COLO668 (cell line): ENCODE results near the gene POLD4.
A peak's percentile ranks its signal among the peaks of the same experiment; 100 is the strongest.
"Not testable (repeated sequence)": the region's sequence is repeated elsewhere in the genome, so short reads cannot be mapped to it uniquely, and the experiment has no call there.

Experiments
- DNase-seq: peaks from one replicate; lab custom pipeline; 2025; ENCODE audit not compliant: unreplicated experiment; lab: John Stamatoyannopoulos, UW

POLD4 gene

GRCh38 chr11:67353317-67354074 lies at the start of gene POLD4:
TSS of gene POLD4 (minus strand) at chr11:67353546. CDS start at chr11:67353399, 147 bp downstream.
- peak; percentile 95 for DNase-seq

GRCh38 chr11:67403085-67403484 lies 49.7 kb upstream of the POLD4 start:
- DNase-seq = not testable (repeated sequence)

GRCh38 chr11:67402192-67402839 lies 49.0 kb upstream of the POLD4 start:
- not testable (repeated sequence) for DNase-seq

GRCh38 chr11:67401495-67402191 lies 48.3 kb upstream of the POLD4 start, which contains the start of gene PPP1CA:
TSS of gene PPP1CA (minus strand) at chr11:67401858. CDS start at chr11:67401782, 76 bp downstream.
- peak; percentile 93 for DNase-seq

- DNase-seq = no peak
Observed at GRCh38 chr11:67400942-67401494, 47.7 kb upstream of the POLD4 start.

GRCh38 chr11:67400251-67400941 lies 47.0 kb upstream of the POLD4 start:
- DNase-seq = no peak

GRCh38 chr11:67398661-67399563 lies 45.6 kb upstream of the POLD4 start:
- no peak for DNase-seq

- DNase-seq = no peak
Observed at GRCh38 chr11:67397986-67398660, 44.8 kb upstream of the POLD4 start.

GRCh38 chr11:67397536-67397935 lies 44.2 kb upstream of the POLD4 start:
- no peak for DNase-seq

- DNase-seq = no peak
Observed at GRCh38 chr11:67396587-67397389, 43.4 kb upstream of the POLD4 start.

GRCh38 chr11:67396259-67396581 lies 42.9 kb upstream of the POLD4 start:
- no peak for DNase-seq

- no peak for DNase-seq
Observed at GRCh38 chr11:67395555-67396258, 42.4 kb upstream of the POLD4 start.

GRCh38 chr11:67393990-67394389 lies 40.6 kb upstream of the POLD4 start:
- no peak for DNase-seq

- DNase-seq = no peak
Observed at GRCh38 chr11:67393437-67393836, 40.1 kb upstream of the POLD4 start.

- no peak for DNase-seq
Observed at GRCh38 chr11:67392183-67392715, 38.9 kb upstream of the POLD4 start.

- peak; percentile 97 for DNase-seq
Observed at GRCh38 chr11:67391304-67392182, 38.2 kb upstream of the POLD4 start, which contains the start of gene RAD9A. TSS of gene RAD9A (plus strand) at chr11:67391986. CDS start at chr11:67392045, 59 bp downstream.

GRCh38 chr11:67390947-67391303 lies 37.6 kb upstream of the POLD4 start:
- DNase-seq = no peak
